GM23338 (cell line): ENCODE results near the gene NRN1. TPM values are rescaled to one million over a fixed set of nuclear protein-coding genes. Genes with fewer than 3 reads are reported as not detected.
A peak's percentile ranks its signal among the peaks of the same experiment; 100 is the strongest.

Experiments used
- ATAC-seq: fragments of 200-7000 bp; cut with Tn5 transposase; 3 replicates; pipeline ENCODE4 v1.9.1; 2020
- DNase-seq: peaks from one replicate; pipeline ENCODE4 v3.0.0-alpha.2; 2015; ENCODE audit warnings: low spot score
- H2AFZ ChIP-seq: fragments of 200-600 bp; sonication (generic); 2 replicates; pipeline ENCODE4 v1.8.0; 2016; ENCODE audit warnings: antibody characterized with exemption, mild to moderate bottlenecking, moderate library complexity
- H3F3A ChIP-seq: fragments of 200-600 bp; sonication (generic); replicated peaks from 2 replicates; pipeline ENCODE4 v1.8.0; 2017; ENCODE audit warnings: antibody characterized with exemption, mixed run types, low read depth
- H3K27ac ChIP-seq: fragments of 200-600 bp; sonication (generic); 2 replicates; pipeline ENCODE4 v1.6.1; 2016; ENCODE audit warnings: low read depth
- H3K27me3 ChIP-seq: fragments of 200-600 bp; sonication (generic); 2 replicates; pipeline ENCODE4 v1.8.0; 2016; ENCODE audit warnings: mild to moderate bottlenecking, mixed run types, moderate library complexity; ENCODE audit not compliant: insufficient read depth
- H3K36me3 ChIP-seq: fragments of 200-600 bp; sonication (generic); 2 replicates; pipeline ENCODE4 v1.8.0; 2016; ENCODE audit warnings: mild to moderate bottlenecking; ENCODE audit not compliant: insufficient read depth
- H3K4me1 ChIP-seq: fragments of 200-600 bp; sonication (generic); 2 replicates; pipeline ENCODE4 v1.8.0; 2016; ENCODE audit warnings: mild to moderate bottlenecking, moderate library complexity; ENCODE audit not compliant: insufficient read depth
- H3K4me2 ChIP-seq: fragments of 200-600 bp; sonication (generic); 2 replicates; pipeline ENCODE4 v1.7.1; 2017; ENCODE audit warnings: mixed run types
- H3K4me3 ChIP-seq: fragments of 200-600 bp; sonication (generic); 2 replicates; pipeline ENCODE4 v1.6.1; 2016; ENCODE audit warnings: mixed run types
- H3K79me2 ChIP-seq: fragments of 200-600 bp; sonication (generic); replicated peaks from 2 replicates; pipeline ENCODE4 v1.8.0; 2017; ENCODE audit warnings: mild to moderate bottlenecking; ENCODE audit not compliant: insufficient read depth
- H3K9me2 ChIP-seq: fragments of 200-600 bp; sonication (generic); 2 replicates; pipeline ENCODE4 v1.8.0; 2017; ENCODE audit not compliant: insufficient read depth
- H4K20me1 ChIP-seq: fragments of 200-600 bp; sonication (generic); replicated peaks from 2 replicates; pipeline ENCODE4 v1.8.0; 2017; ENCODE audit warnings: mild to moderate bottlenecking; ENCODE audit not compliant: insufficient read depth
- H3K27ac Mint-ChIP-seq: 2 replicates; pipeline ENCODE4 v1.8.0; 2020; ENCODE audit warnings: inconsistent platforms, mild to moderate bottlenecking, moderate library complexity, mixed read lengths
- H3K27me3 Mint-ChIP-seq: 3 replicates; pipeline ENCODE4 v1.8.0; 2022; ENCODE audit warnings: low read depth, mild to moderate bottlenecking, moderate library complexity, mixed read lengths, inconsistent platforms; ENCODE audit not compliant: insufficient read depth, poor library complexity
- H3K36me3 Mint-ChIP-seq: 3 replicates; pipeline ENCODE4 v1.8.0; 2021; ENCODE audit warnings: low read depth, mild to moderate bottlenecking, inconsistent platforms, moderate library complexity, mixed read lengths
- H3K4me1 Mint-ChIP-seq: 3 replicates; pipeline ENCODE4 v1.8.0; 2020; ENCODE audit warnings: mild to moderate bottlenecking, inconsistent platforms, mixed read lengths
- H3K4me3 Mint-ChIP-seq: 3 replicates; pipeline ENCODE4 v1.8.0; 2021; ENCODE audit warnings: moderate library complexity, mild to moderate bottlenecking, inconsistent platforms, mixed read lengths
- H3K9me3 Mint-ChIP-seq: 3 replicates; pipeline ENCODE4 v1.8.0; 2020; ENCODE audit warnings: moderate library complexity, mild to moderate bottlenecking, inconsistent platforms, mixed read lengths
- EZH2 ChIP-seq: fragments of 200-600 bp; sonication (generic); IDR thresholded peaks from one replicate; pipeline ENCODE4 v1.8.0; 2017; ENCODE audit warnings: antibody characterized with exemption, mild to moderate bottlenecking, low read depth; ENCODE audit not compliant: unreplicated experiment
- EZH2phosphoT487 ChIP-seq: fragments of 200-600 bp; sonication (generic); IDR thresholded peaks from one replicate; pipeline ENCODE4 v1.8.1; 2018; ENCODE audit warnings: antibody characterized with exemption; ENCODE audit not compliant: unreplicated experiment
- long read RNA-seq: library from polyadenylated mRNA; unstranded; transcript quantifications from one replicate; pipeline ENCODE4 v2.0.0, GENCODE V29; 2020; ENCODE audit not compliant: unreplicated experiment
- polyA plus RNA-seq: library from polyadenylated mRNA; unstranded; fragments of >200 nt; fragmentation: Nextera tagmentation; extraction: Ambion mirVana; gene quantifications from 2 replicates; pipeline ENCODE4 v1.2.1, GENCODE V29; 2016
- total RNA-seq: library from RNA; depleted of rRNA; stranded (reverse); fragments of >200 nt; shearing (Covaris generic); gene quantifications from 2 replicates; pipeline ENCODE4 v1.2.3, GENCODE V29; 2014; rRNA removed
- TF ChIP-seq, protein P1 (sequence below): fragments of 250-450 bp; sonication (Bioruptor Pico); IDR thresholded peaks from 2 replicates; pipeline ENCODE4 v1.5.0; 2020; ENCODE audit warnings: mild to moderate bottlenecking, moderate library complexity

NRN1 gene, protein sequence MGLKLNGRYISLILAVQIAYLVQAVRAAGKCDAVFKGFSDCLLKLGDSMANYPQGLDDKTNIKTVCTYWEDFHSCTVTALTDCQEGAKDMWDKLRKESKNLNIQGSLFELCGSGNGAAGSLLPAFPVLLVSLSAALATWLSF
- total RNA-seq (0.23 TPM in 1 of 2 replicates, not detected in the other), polyA plus RNA-seq (0.42 and 0.71 TPM in 2 replicates)
- long read RNA-seq, partial matches to known transcripts, result 0 of 1 reads
- long read RNA-seq, other reads (novel, unspliced or antisense), result 0 of 1 reads

DNA sequence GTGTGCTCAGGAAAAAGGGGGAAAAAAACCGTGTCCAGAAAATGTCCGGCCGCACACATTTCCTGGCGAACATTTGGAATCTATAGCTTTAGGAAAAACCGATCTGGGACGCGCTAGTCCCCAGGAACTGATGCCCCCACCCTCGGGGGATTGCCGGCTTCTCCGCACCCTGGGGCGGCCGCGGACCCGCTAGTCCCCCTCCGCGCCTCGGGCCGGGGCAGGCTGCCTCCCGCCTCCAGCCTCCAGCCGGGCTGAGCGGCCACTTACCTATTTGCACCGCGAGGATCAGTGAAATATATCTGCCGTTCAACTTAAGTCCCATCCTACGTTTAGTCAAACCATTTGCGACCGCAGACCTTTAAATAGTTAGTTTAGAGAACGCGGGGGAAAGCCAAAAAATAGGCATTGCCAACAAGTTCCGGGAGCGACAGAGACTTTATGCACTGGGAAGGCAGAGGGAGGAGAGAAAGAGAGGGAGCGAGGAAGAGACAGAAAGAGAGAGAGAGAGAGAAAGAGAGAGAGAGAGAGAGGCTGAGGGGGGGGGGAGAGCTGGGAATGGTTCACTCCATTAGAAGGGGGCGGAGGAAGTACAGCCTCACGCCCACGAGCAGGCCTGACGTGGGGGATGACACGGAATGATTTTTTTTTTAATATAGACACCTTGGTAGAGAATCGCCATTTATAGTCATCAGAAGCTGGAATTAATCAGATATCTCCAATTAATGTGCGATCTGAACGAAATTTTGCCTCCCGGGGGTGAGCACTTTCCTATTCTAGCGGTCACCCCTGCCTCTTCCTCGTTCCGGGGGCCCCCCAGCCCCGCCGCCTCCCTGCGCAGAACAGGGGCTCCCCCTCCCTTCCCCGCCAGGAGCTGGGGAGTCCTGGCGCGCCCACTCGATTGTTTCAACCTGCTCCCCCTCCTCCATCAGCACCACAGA, at the start of gene NRN1:
TSS of gene NRN1 (minus strand) at position 498 of the 938 bp plus-strand sequence. CDS start at position 322, 176 bp downstream.
- peaks cover 45% of the 10 kb centered on the region for H3K4me1 Mint-ChIP-seq
- peak within 1 kb of the TSS; percentile 77 for H3K4me3 ChIP-seq

More for the DNA sequence above, at the start of gene NRN1:
- H4K20me1 ChIP-seq, result 0 out of 2 replicates have a peak, but pooled peaks cover 2% of the 10 kb centered on the region
- DNase-seq (peak; percentile 48), ATAC-seq (no peak)
- H3K27me3 ChIP-seq, result peaks cover 79% of the 10 kb centered on the region
- Mint-ChIP-seq H3K36me3 (peaks cover 3% of the 10 kb centered on the region; the same call in 1 of the 3 replicates), H3K27me3 (peaks cover 73% of the 10 kb centered on the region), H3K4me3 (peak within 1 kb of the TSS; percentile 75), H3K9me3 (no peaks in the 10 kb centered on the region; the same call in none of the 3 replicates), H3K27ac (no peak within 1 kb of the TSS)
- no peaks in the 10 kb centered on the region for H3K79me2 ChIP-seq
- H3K4me2 ChIP-seq, result peak within 1 kb of the TSS; percentile 89
- peak within 1 kb of the TSS; percentile 97 for H2AFZ ChIP-seq
- no peak within 1 kb of the TSS for H3K27ac ChIP-seq
- H3K9me2 ChIP-seq, result no peaks in the 10 kb centered on the region
- no peaks in the 10 kb centered on the region for H3K36me3 ChIP-seq
- peaks cover 34% of the 10 kb centered on the region for H3F3A ChIP-seq
- peaks cover 58% of the 10 kb centered on the region for H3K4me1 ChIP-seq
- TF ChIP-seq, protein P1, sequence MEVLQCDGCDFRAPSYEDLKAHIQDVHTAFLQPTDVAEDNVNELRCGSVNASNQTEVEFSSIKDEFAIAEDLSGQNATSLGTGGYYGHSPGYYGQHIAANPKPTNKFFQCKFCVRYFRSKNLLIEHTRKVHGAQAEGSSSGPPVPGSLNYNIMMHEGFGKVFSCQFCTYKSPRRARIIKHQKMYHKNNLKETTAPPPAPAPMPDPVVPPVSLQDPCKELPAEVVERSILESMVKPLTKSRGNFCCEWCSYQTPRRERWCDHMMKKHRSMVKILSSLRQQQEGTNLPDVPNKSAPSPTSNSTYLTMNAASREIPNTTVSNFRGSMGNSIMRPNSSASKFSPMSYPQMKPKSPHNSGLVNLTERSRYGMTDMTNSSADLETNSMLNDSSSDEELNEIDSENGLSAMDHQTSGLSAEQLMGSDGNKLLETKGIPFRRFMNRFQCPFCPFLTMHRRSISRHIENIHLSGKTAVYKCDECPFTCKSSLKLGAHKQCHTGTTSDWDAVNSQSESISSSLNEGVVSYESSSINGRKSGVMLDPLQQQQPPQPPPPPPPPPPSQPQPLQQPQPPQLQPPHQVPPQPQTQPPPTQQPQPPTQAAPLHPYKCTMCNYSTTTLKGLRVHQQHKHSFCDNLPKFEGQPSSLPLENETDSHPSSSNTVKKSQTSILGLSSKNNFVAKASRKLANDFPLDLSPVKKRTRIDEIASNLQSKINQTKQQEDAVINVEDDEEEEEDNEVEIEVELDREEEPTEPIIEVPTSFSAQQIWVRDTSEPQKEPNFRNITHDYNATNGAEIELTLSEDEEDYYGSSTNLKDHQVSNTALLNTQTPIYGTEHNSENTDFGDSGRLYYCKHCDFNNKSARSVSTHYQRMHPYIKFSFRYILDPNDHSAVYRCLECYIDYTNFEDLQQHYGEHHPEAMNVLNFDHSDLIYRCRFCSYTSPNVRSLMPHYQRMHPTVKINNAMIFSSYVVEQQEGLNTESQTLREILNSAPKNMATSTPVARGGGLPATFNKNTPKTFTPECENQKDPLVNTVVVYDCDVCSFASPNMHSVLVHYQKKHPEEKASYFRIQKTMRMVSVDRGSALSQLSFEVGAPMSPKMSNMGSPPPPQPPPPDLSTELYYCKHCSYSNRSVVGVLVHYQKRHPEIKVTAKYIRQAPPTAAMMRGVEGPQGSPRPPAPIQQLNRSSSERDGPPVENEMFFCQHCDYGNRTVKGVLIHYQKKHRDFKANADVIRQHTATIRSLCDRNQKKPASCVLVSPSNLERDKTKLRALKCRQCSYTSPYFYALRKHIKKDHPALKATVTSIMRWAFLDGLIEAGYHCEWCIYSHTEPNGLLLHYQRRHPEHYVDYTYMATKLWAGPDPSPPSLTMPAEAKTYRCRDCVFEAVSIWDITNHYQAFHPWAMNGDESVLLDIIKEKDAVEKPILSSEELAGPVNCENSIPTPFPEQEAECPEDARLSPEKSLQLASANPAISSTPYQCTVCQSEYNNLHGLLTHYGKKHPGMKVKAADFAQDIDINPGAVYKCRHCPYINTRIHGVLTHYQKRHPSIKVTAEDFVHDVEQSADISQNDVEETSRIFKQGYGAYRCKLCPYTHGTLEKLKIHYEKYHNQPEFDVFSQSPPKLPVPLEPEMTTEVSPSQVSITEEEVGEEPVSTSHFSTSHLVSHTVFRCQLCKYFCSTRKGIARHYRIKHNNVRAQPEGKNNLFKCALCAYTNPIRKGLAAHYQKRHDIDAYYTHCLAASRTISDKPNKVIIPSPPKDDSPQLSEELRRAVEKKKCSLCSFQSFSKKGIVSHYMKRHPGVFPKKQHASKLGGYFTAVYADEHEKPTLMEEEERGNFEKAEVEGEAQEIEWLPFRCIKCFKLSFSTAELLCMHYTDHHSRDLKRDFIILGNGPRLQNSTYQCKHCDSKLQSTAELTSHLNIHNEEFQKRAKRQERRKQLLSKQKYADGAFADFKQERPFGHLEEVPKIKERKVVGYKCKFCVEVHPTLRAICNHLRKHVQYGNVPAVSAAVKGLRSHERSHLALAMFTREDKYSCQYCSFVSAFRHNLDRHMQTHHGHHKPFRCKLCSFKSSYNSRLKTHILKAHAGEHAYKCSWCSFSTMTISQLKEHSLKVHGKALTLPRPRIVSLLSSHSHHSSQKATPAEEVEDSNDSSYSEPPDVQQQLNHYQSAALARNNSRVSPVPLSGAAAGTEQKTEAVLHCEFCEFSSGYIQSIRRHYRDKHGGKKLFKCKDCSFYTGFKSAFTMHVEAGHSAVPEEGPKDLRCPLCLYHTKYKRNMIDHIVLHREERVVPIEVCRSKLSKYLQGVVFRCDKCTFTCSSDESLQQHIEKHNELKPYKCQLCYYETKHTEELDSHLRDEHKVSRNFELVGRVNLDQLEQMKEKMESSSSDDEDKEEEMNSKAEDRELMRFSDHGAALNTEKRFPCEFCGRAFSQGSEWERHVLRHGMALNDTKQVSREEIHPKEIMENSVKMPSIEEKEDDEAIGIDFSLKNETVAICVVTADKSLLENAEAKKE, result no peak
- TF ChIP-seq EZH2phosphoT487, result peak; percentile 66
- TF ChIP-seq EZH2, result peak; percentile 95
